Heart left ventricle (tissue), 16 donors: ENCODE data around the gene SUGCT. TPM values are rescaled to one million over a fixed set of nuclear protein-coding genes. Genes with fewer than 3 reads are reported as not detected.

Experiments used
- ATAC-seq, 4 donors: fragments of 200-7000 bp; cut with Tn5 transposase; one replicate each; pipeline ENCODE4 v1.9.1; 2020 to 2022; ENCODE audit warnings: moderate library complexity in 4 of 4, mild to moderate bottlenecking in 3 of 4, moderate number of reproducible peaks in 1 of 4
- DNase-seq, 5 donors: peaks; one replicate each; pipeline ENCODE4 v3.0.0-alpha.2; 2020
- H3K27ac ChIP-seq, 12 donors: fragments of 200-600 bp; sonication (generic) in 4 of 12; one replicate each; pipeline versions ENCODE4 v1.5.0 to v1.8.0; 2016 to 2022; ENCODE audit warnings: mild to moderate bottlenecking in 2 of 12
- H3K27me3 ChIP-seq, 9 donors: fragments of 200-600 bp; sonication (generic) in 2 of 9; one replicate each; pipeline versions ENCODE4 v1.5.1 to v1.8.0; 2016 to 2022; ENCODE audit warnings: mild to moderate bottlenecking in 3 of 9
- H3K36me3 ChIP-seq, 9 donors: fragments of 200-600 bp; sonication (generic) in 2 of 9; one replicate each; pipeline versions ENCODE4 v1.5.0 to v1.8.0; 2018 to 2022; ENCODE audit warnings: mild to moderate bottlenecking in 2 of 9
- H3K4me1 ChIP-seq, 12 donors: fragments of 200-600 bp; sonication (generic) in 4 of 12; one replicate each; pipeline versions ENCODE4 v1.5.0 to v1.8.0; 2016 to 2022; ENCODE audit warnings: mild to moderate bottlenecking in 3 of 12
- H3K4me3 ChIP-seq, 12 donors: fragments of 200-600 bp; sonication (generic) in 4 of 12; one replicate each; pipeline versions ENCODE4 v1.5.0 to v1.8.0; 2017 to 2022; ENCODE audit warnings: mild to moderate bottlenecking in 9 of 12, moderate library complexity in 4 of 12
- H3K9me3 ChIP-seq, 12 donors: fragments of 200-600 bp; sonication (generic) in 4 of 12; one replicate each; pipeline versions ENCODE4 v1.5.0 to v1.8.0; 2016 to 2022; ENCODE audit warnings: mild to moderate bottlenecking in 1 of 12
- POLR2A ChIP-seq, 2 donors: fragments of 450-650 bp; IDR thresholded peaks; one replicate each; pipeline ENCODE4 v1.6.1; 2017; ENCODE audit warnings: antibody characterized with exemption in 2 of 2, mild to moderate bottlenecking in 2 of 2, moderate library complexity in 2 of 2
- WGBS, 4 donors: extraction: QIAGEN DNeasy Blood & Tissue Kit in 2 of 4; methylation state at CpG; one replicate each; pipeline versions ENCODE4 v1.1.5 to v1.1.7; 2013 to 2018; 5-methylcytosine and 5-hydroxymethylcytosine counted together
- intact Hi-C, 10 donors: fragments of 100-400 bp; cut with DNase I; formaldehyde crosslinking; loops; one replicate each; pipeline versions ENCODE4 v1.11.1 to v1.14.2; 2022
- polyA plus RNA-seq, 2 donors: library from polyadenylated mRNA; stranded (reverse); fragments of 200-250 nt; gene quantifications; one replicate each; pipeline ENCODE4 v1.2.3, GENCODE V29; 2013
- total RNA-seq, 9 donors: library from RNA; depleted of rRNA in 2 of 9; stranded (reverse); fragments of >200 nt in 2 of 9; fragmentation: NEBNext Ultra II Directional in 3 of 9; extraction: Animal tissue kit (Norgen Biotek cat#: 25700) in 3 of 9; gene quantifications; one replicate each; pipeline versions ENCODE4 v1.1.0 to v1.2.4, GENCODE V29; 2016 to 2023
- TF ChIP-seq, protein P1 (sequence below), 12 donors: fragments of 200-600 bp; sonication (generic) in 4 of 12; IDR thresholded peaks; one replicate each; pipeline versions ENCODE4 v1.5.0 to v1.8.0; 2018 to 2022; ENCODE audit warnings: antibody characterized with exemption in 12 of 12, mild to moderate bottlenecking in 5 of 12
- donor health status: ischemic (EF 13 %, LVEDD 7.1; RV severe dilation, severe dysfunction).
- donor health status: healthy with polysubstance abuse.
- donor health status: DM: no; HTN: yes; CAD: no.
- donor health status: DM: no; HTN: no; CAD: no.
- donor health status: ischemic (EF 25% LVEDD 6.9; RV normal size, moderate dysfunction).
- donor health status: ischemic (EF 25% LVEDD 5.7; RV mildly dilated, moderate dysfunction).
- donor health status: healthy.
- donor health status: DM: yes; HTN: yes; CAD: no.
- donor health status: ischemic (EF 35%, LVEDD 5.7; RV mildly dilated, moderate dysfunction).
- donor health status: nonischemic (EF 11% LVEDD 7.7; RV severe dilation, severe dysfunction).
- donor health status: DM: yes; HTN: yes; CAD: no.
- donor health status: PGD.
- donor health status: ischemic (EF 29% LVEDD 5.4; RV normal size, mild dysfunction).
- donor health status: nonischemic (EF 23%, LVEDD 6.1; RV moderate dilation, normal function).

The SUGCT gene
- total and polyA plus RNA-seq, 11 donors, result 1.4 to 7.6 (median 4.4) TPM

DNA sequence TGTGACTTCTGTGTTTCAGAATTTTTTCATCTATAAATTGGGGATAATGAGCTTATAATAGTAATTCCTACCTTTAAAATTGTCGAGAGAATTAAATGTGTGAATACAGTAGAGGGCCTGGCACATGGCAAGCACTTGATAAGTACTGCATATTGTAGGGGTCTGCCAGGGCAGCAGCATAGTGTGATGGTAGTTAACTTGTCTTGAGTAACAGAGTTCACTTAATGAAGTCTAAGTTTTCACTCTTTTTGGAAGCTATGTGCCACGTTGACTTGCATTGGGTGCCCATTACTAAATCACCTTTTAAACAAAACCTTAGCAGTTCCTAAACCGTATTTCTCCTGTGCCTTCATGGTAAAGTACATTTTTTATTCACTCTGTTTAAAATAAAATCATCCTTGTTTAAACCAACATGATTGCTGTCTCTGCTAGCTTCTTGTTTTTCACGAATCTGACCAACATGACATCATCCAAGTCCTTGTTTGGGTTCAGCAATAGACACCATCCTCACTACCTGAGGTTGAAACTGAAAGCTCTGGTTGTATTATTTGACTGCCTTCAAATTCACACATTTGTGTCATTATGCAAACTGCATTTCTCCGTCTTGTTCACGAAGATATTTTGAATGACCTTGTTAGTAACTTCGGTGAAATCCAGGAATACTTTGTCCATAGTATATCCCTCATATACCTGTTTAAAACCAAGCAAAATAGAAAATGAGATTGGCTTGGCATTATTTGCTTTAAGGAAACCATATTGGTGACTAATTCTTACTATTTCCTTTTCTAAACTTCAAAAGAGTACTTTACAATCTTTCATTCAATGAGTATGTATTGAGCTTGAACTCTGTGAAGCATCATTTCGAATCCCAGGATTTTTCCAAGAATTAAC is 340.2 kb downstream of the SUGCT start:
- Histone ChIP-seq H3K9me3 (no peaks in the 10 kb centered on the region), H3K27me3 (no peaks in the 10 kb centered on the region), H3K4me1 (no peaks in the 10 kb centered on the region), H3K4me3 (no peak overlapping the region), H3K36me3 (no peaks in the 10 kb centered on the region), H3K27ac (no peak overlapping the region)
- 90 to 93% (median 91%) methylated on average over 8 of the region's 8 CpGs for WGBS, 4 donors
- intact Hi-C loops, result no loop called here
- no peak for TF ChIP-seq POLR2A (IDR thresholded peaks at IDR 0.05)
- TF ChIP-seq, protein P1, sequence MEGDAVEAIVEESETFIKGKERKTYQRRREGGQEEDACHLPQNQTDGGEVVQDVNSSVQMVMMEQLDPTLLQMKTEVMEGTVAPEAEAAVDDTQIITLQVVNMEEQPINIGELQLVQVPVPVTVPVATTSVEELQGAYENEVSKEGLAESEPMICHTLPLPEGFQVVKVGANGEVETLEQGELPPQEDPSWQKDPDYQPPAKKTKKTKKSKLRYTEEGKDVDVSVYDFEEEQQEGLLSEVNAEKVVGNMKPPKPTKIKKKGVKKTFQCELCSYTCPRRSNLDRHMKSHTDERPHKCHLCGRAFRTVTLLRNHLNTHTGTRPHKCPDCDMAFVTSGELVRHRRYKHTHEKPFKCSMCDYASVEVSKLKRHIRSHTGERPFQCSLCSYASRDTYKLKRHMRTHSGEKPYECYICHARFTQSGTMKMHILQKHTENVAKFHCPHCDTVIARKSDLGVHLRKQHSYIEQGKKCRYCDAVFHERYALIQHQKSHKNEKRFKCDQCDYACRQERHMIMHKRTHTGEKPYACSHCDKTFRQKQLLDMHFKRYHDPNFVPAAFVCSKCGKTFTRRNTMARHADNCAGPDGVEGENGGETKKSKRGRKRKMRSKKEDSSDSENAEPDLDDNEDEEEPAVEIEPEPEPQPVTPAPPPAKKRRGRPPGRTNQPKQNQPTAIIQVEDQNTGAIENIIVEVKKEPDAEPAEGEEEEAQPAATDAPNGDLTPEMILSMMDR (IDR thresholded peaks at IDR 0.05), result no peak
- DNase-seq (no peak), ATAC-seq (no peak)

DNA sequence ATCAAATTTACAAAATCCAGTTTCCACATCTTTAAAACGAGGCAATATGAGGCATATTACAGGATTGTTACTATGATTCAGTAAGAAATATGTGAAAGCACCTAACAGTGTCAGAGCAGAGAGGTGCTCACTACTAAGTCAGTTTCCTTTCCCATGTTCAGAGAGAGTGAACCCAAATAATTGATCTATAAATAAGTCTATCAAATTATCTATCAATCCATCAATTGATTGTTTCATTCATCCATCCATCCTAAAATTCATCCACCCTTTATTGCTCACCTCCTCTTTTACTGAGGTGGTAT is 340.8 kb downstream of the SUGCT start:
- intact Hi-C loops, result no loop called here
- Histone ChIP-seq H3K4me3 (no peak overlapping the region), H3K36me3 (no peaks in the 10 kb centered on the region), H3K27me3 (no peaks in the 10 kb centered on the region), H3K9me3 (no peaks in the 10 kb centered on the region), H3K4me1 (no peaks in the 10 kb centered on the region), H3K27ac (no peak overlapping the region)
- ATAC-seq (no peak), DNase-seq (no peak)
- no peak for TF ChIP-seq POLR2A (IDR thresholded peaks at IDR 0.05)
- WGBS, 4 donors, result 74 to 80% (median 79%) methylated on average over 1 of the region's 1 CpG

DNA sequence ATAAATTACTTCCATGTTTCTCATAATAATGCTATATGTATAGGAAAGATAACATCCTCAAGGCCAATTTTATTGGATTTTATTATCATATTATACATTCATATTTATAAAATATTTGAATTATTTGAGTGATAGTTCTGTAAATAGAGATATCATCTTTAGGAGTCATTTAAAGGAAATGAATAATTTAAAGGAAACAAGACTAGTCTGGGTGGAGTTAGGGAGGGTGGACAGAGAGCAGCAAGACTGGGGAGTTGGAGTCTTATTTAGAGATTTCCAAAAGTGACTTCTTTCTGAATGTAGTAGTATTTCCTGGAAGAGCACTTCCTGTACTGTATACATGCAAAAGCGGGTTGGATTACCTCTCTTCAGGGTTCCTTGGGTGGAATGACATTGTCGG is 342.3 kb downstream of the SUGCT start:
- H3K4me1 ChIP-seq, result no peaks in the 10 kb centered on the region
- intact Hi-C loops, result no loop called here
- H3K4me3 ChIP-seq, result no peak overlapping the region
- no peak for ATAC-seq
- no peaks in the 10 kb centered on the region for H3K27me3 ChIP-seq
- no peaks in the 10 kb centered on the region for H3K9me3 ChIP-seq
- DNase-seq, result no peak
- no peaks in the 10 kb centered on the region for H3K36me3 ChIP-seq
- TF ChIP-seq, protein P1 (IDR thresholded peaks at IDR 0.05), result no peak
- no peak for TF ChIP-seq POLR2A (IDR thresholded peaks at IDR 0.05)
- 80 to 94% (median 84%) methylated on average over 2 of the region's 2 CpGs for WGBS, 4 donors
- no peak overlapping the region for H3K27ac ChIP-seq

DNA sequence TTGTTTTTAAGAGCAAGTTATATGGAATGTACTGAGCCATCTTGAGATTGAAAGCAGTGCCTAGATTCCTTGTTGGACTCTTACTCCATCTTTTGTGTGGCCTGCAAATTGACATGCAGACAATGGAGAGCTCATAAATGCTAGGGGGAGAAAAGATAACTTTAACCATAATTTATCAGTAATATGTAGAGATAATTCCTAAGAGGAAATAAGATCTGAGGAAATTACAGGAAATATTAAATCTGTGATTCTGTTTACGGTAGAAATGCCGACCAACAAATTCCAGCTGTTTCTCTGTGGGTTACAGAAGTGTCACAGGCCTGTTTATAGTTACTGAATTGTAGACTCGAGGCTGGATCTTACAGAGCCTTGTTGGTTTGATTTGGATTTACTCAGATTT is 348.0 kb downstream of the SUGCT start:
- Histone ChIP-seq H3K4me3 (no peak overlapping the region), H3K36me3 (no peaks in the 10 kb centered on the region), H3K27me3 (no peaks in the 10 kb centered on the region), H3K9me3 (peaks cover 0 to under 1% (median 0%) of the 10 kb centered on the region in 12 donors), H3K4me1 (peaks cover 0 to 4% (median 0%) of the 10 kb centered on the region in 12 donors), H3K27ac (no peak overlapping the region)
- WGBS, 4 donors, result 40 to 61% (median 51%) methylated on average over 3 of the region's 3 CpGs
- DNase-seq, result no peak
- TF ChIP-seq, protein P1 (IDR thresholded peaks at IDR 0.05), result no peak
- TF ChIP-seq POLR2A (IDR thresholded peaks at IDR 0.05), result no peak
- ATAC-seq, result no peak
- intact Hi-C loops, result no loop called here
